GM19025 (cell line): ENCODE measurements around the gene CPM.
"Not testable (repeated sequence)": the region's sequence is repeated elsewhere in the genome, so short reads cannot be mapped to it uniquely, and the experiment has no call there.

Experiments used
- ATAC-seq: cut with Tn5 transposase; IDR thresholded peaks from one replicate; pipeline ENCODE4 v1.9.1; 2021; ENCODE audit warnings: mild to moderate bottlenecking, low read depth, moderate library complexity; ENCODE audit not compliant: unreplicated experiment

CPM gene

GRCh38 chr12:68855771-68856170, 77.2 kb downstream of the CPM start:
- no peak for ATAC-seq

- no peak for ATAC-seq
Observed at GRCh38 chr12:68855111-68855510, 77.9 kb downstream of the CPM start.

GRCh38 chr12:68854554-68854953, 78.4 kb downstream of the CPM start:
- no peak for ATAC-seq

- no peak for ATAC-seq
Observed at GRCh38 chr12:68854078-68854468, 78.9 kb downstream of the CPM start.

- ATAC-seq: no peak
Observed at GRCh38 chr12:68853396-68854077, 79.4 kb downstream of the CPM start.

GRCh38 chr12:68851592-68852306, 81.2 kb downstream of the CPM start:
- ATAC-seq: no peak

GRCh38 chr12:68850390-68850789, 82.6 kb downstream of the CPM start:
- ATAC-seq: no peak

GRCh38 chr12:68846811-68847210, 86.2 kb downstream of the CPM start:
- no peak for ATAC-seq

GRCh38 chr12:68844788-68845695, 87.9 kb downstream of the CPM start:
- ATAC-seq: no peak

- ATAC-seq: no peak
Observed at GRCh38 chr12:68844318-68844745, 88.6 kb downstream of the CPM start.

- no peak for ATAC-seq
Observed at GRCh38 chr12:68842784-68843567, 90.0 kb downstream of the CPM start.

- ATAC-seq: no peak
Observed at GRCh38 chr12:68842123-68842522, 90.8 kb downstream of the CPM start.

GRCh38 chr12:68841717-68842116, 91.3 kb downstream of the CPM start:
- no peak for ATAC-seq

- ATAC-seq: not testable (repeated sequence)
Observed at GRCh38 chr12:68841175-68841574, 91.8 kb downstream of the CPM start.

GRCh38 chr12:68839183-68840147, 93.5 kb downstream of the CPM start:
- no peak for ATAC-seq

GRCh38 chr12:68838046-68838886, 94.7 kb downstream of the CPM start:
- ATAC-seq: no peak

GRCh38 chr12:68837215-68837614, 95.8 kb downstream of the CPM start:
- ATAC-seq: no peak

- no peak for ATAC-seq
Observed at GRCh38 chr12:68835333-68835908, 97.5 kb downstream of the CPM start.
